Superior temporal gyrus (tissue), 1 donor: ENCODE results near the gene PTTG1IP2.

Experiments
- DNase-seq: peaks from one replicate; pipeline ENCODE4 v3.0.0-alpha.2; 2016; ENCODE audit errors: extremely low spot score

Gene PTTG1IP2

DNA sequence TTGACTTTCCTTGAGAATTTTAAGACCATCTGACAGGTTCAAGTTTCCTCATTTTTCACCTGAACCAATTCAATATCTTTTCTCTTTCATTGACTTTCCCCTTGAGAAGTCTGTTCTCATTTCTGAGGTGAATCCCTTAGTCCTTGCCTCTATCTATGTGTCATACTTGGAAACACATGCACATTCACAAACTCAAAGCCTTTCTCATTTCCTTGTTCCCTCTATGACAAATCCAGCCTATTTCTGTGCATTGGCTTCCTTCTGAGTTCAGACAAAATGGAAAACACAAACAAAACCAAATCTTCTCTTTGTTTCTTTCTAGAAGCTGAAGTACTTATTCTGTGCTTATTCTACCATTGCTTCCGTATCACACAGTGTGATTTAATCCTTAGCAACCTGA lies 13.8 kb downstream of the PTTG1IP2 start:
- DNase-seq: no peak

DNA sequence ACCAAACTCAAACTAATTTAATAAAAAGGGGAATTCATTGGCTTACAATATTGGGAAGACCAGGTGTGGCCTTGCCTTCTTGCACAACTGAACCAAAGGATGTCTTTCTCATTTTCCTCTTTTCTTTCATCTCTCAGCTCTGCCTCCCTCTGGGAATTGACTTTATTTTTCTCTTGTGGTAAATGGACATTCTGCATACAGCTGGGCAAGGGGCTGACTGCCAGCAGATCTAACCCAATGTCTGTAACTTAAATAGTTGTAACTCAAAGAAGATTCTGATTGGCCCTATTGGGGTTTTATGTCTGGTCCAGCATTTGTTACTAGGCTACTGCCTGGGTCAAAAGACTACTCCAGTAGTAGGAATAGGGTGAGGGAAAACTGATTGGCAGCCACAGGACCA lies 15.3 kb downstream of the PTTG1IP2 start:
- no peak for DNase-seq

DNA sequence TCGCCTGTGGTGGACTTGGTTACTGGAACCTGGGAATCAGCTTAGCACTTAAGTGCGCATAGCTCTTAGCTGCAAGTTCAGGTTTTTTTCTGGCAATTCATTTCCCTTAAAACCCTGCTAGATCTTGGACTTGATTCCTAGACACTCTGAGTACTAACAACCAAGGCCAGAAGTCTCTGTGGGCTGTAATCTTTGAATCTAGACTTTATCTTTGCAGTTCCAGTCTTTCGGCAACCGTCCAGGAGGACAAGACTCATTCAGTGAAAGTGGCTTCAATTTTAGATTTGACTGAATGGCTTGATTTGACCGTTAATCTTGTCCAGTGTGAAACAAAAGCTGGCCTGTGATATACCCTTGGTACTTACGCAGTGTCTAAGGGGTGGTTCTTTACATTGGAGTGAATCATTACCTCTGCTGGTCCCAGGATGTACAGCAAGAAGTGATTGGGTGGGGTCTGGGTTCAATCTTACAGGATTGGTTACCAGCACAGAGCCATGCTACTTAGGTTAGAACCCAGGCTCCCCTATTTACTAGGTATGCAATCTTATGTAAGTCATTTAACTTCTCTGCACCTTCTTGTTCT lies 16.4 kb downstream of the PTTG1IP2 start:
- DNase-seq: no peak

DNA sequence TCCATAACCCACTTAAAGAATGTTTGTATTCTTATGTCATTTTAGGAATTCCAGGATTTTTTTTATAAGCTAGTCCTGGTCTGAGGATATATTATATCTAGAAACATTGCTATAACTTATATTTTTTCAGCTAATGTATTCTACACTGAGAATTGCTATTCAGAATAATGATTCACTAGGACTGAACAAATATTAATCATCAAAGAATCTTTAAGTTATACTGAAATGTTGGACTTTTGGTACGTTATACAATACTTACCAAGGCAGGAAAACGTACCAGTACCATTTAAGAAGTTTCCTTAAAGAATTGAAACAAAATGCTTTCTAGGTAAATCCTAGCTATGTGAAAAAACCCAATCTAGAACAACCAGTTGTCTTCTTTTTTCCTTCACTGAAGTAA lies 18.4 kb downstream of the PTTG1IP2 start:
- no peak for DNase-seq

DNA sequence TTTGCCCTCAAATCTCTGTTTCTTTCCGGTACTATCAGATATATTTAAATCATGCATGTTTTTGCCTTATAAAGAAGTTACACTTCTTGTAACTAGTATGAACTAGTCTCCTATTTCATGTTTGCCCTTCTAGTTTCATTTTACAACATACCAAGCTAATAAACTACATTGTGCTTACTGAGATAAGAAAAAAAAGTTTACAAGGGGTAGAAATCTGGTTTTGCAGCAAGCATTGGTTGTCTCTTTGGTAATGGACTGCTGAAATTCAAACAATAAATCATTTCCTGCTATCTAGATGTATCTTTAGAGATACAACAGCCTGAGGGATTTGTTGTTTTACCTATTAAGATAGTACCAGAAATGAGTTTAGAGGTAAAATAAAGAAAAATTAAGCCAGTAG lies 18.8 kb downstream of the PTTG1IP2 start:
- DNase-seq: no peak

DNA sequence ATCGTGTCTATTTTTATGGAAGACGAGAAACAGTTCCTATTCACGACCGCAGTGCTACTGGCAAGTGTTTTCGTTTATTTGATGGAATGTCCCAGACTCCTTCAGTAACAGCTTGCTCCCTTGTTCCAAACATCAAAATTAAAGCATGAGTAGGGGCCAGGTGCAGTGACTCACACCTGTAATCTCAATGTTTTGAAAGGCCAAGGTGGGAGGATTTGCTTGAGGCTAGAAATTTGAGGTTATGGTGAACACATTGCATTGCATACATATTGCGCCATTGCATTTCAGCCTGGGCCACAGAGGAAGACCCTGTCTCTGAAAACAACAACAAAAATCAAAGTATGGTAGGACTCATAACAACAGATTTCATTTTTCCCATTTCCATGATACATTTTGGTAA lies 22.8 kb downstream of the PTTG1IP2 start:
- DNase-seq: no peak

DNA sequence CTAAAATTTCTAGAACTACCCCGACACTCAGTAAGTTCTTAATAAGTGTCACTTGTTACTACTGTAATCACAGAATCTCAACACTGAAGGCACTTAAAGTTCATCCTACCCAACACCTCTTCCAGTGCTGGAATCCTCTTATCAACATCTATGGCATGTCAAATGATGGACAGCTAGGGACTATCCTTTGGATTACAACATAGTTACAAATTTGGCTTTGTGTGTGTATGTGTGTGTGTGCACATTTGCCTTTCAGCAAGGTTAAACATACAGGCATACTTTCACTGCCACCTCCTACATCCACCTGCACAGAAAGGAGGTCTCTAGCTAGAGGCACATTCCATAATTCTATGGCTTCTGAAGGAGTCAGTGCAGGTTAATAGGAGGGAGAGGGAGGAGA lies 25.8 kb downstream of the PTTG1IP2 start:
- no peak for DNase-seq

DNA sequence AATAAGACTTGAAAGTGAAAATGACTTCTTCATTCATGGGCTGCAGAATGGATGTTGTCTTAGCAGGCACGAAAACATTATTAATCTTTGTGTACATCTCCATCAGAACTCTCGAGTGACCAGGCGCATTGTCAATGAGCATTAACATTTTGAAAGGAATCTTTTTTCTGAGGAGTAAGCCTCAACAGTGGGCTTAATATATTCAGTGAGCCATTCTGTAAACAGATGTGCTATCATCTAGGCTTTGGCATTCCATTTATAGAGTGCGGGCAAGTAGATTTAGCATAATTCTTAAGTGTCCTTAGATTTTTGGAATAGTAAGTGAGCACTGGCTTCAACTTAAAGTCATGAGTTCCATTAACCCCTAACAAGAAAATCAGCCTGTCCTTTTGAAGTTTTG lies 33.1 kb downstream of the PTTG1IP2 start:
- no peak for DNase-seq

DNA sequence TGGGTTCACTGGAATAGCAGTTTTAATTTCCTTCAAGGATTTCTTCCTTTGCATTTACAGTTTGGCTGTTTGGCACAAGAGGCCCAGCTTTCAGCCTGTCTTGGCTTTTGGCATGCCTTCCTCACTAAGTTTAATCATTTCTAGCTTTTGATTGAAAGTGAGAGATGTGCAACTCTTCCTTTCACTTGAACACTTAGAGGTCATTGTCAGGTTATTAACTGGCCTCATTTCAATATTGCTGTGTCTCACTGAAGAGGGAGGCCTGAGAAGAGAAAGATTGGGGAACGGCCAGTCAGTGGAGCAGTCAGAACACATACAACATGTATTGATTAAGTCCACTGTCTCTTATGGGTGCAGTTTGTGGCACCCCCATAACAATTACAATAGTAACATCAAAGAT lies 33.9 kb downstream of the PTTG1IP2 start:
- DNase-seq: no peak

DNA sequence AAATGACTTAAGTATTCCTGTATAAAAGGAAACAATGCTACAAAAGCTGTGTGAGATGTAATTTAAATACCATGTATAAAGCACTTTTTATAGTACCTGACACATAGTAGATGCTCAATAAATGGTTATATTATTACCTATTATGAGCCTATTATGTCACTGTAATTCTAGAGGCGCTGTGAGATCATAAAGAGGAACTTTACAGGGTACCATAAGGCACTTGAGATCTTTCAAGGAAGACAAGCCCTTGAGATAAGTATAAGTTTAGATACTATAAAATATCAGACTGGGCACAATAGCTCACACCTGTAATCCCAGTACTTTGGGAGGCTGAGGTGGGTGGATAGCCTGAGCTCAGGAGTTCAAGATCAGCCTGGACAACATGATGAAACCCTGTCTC lies 38.3 kb downstream of the PTTG1IP2 start:
- DNase-seq: no peak

DNA sequence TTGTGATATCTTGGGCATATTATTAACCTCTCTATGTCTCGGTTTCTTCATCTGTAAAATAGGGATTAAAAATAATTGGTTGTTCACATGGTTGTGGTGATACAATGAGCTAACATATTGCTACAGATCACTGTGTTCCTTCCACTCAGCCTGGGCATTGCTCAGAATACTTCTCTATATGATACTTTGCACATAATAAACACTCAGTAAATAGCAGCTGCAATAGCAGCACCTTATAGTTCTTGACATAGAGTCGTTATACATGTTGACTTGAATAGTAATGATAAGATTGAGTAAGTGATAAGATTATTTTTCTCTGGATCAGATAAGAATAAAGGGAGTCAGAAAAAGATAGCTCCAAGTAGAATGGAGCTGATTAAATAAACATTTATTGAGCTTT lies 42.3 kb downstream of the PTTG1IP2 start:
- no peak for DNase-seq

DNA sequence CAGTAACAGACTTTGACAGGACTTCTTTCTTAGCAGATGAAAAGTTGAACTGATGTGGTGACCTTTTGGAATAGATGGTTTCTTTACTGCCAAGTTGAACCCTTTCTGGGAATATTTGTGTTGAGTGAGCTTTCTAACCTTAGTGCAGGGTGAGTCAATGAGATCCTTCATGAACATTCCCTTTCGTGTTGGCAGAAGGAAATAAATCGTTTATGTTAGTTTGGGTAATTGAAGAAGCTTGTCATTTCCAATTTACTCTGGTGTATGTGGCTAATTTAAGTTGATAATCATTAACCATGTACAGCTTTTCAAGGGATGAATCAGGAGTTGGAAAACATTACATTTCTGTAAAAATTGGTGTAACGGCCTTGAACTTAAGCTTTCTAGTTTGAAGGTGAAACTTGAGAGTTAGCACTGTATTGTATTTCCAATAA lies 43.4 kb downstream of the PTTG1IP2 start:
- no peak for DNase-seq

DNA sequence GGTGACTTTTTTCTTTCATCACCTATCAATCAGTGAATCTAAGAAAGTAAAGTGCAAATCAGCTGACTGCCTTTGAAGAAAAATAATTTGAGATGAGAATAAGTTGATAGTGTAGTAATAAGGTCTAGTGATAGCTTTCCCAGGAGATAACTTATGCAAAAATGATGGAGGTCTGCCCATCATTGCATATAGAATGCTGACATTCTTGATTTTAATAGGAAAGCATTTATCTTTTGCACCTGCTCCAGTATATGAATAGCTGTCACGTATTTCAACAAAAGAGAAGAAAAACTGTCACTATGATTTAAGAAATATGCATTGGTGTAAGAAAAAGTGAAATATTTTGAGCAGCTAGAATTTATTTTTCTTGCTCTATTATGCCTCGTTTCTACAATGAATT lies 46.8 kb downstream of the PTTG1IP2 start:
- no peak for DNase-seq

DNA sequence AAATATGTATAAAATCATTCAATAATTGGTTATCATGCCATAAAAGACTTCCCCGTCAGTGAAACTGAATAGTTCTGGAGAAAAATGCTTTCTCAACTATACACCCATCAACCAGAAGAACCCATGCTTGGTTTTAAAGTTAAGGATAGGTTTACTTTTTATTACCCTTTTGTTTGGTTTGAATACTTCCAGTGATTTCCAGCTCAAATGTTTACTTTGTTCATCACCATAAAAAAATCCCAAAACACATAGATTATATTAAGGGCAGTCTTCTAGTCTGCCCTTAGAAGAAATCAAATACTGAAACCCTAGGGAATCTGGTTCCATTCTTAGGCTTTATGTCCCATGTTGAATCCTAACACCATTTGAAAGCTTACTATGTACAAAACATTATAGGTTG lies 49.2 kb downstream of the PTTG1IP2 start:
- DNase-seq: no peak

DNA sequence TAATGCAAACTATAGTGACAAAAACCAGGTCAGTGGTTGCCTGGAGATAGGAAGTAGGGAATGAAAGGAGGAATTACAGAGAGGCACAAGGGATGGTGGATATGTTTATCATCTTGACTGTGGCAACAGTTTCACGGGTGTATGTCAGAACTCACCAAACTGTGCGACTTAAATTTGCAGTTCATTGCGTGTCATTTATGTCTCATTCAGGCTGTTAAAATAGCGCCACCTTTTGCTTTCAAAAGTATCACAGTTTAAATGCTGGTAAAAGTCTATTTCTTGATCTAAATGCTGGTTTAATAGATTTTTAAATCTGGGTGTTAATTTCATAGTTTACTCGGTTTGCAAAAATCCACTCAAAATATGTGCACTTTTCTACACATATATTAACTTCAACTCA lies 51.0 kb downstream of the PTTG1IP2 start:
- DNase-seq: no peak

DNA sequence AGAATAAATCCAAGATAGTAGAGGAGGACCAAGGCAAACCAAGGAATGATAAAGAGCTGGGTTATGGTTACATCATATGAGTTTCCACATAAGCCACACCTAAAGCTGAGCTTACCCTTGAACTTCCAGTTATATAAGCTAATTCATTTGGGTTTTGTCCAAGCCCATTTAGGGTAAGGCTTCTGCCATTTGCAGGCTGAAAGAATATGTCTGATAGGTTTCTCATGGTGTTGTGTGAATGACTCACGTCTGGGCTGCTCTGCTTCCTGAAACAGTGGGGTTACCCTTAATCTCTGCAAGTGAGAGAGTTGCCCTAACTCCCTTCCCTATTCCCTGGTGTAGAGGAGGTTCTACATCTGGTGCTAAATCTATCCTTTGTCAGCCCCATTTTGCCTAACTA lies 60.8 kb downstream of the PTTG1IP2 start:
- no peak for DNase-seq

DNA sequence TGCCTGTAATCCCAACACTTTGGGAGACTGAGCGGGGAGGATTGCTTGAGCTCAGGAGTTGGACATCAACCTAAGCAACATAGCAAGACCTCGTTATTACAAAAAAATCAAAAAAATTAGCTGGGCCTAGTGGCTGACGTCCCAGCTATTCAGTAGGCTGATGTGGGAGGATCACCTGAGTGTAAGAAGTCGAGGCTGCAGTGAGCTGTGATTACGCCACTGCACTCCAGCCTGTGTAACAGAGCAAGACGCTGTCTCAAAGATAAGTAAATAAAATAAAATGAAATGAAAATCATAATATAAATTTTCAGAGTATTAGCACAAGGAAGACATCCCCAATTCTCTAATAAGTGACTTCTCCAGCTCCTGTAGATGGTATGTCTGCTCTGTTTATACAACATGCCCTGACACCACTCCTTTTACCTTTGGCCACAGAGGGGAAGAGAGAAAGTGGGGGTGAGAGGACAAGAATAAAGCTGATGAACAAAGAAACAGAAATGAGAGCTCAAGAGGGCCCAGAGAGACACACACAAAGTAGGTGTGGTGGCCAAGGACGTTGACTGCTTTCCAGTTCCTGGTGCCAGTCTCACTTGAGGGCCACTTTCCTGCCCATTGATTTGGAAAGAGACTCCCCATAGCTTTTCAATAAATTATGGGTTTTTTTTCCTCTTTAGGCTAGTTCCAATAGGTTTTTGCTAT lies 62.9 kb downstream of the PTTG1IP2 start:
- no peak for DNase-seq

DNA sequence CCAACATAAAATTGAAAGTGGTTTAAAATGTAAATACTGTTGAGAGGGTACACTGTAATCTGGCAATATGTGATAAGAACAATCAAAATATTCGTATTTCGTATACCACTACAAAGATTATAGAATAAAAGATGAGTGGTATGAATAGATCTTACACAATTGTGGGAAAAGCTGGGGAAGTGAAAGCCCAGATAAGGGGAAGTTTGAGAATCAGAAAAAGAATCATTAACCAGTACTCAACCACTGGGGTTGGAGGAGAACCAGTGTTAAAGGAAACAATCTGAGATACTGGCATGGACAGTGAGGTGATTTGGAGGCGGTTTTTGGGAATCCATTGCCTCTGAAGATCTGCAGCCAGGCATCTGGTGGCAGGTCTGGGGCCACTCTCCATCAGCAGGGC lies 67.0 kb downstream of the PTTG1IP2 start:
- no peak for DNase-seq

DNA sequence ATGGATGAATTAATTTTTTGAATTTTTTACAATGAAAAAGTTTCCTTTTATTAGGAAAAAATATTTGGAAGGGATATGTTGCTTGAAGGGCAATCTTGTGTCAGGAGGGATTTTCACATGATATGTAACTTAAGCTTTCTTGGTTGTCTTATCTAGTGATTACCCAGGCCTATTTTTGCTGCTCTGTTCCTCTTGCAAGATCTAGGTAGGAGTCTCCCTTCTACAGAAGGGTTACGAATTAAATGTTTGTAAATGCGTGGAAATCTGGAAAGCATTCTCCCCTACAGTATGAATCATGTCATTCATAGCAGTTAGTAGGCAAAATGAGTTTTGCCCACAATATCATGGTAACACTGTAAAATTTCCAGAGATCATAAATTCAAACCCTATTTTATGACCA lies 69.0 kb downstream of the PTTG1IP2 start:
- no peak for DNase-seq

DNA sequence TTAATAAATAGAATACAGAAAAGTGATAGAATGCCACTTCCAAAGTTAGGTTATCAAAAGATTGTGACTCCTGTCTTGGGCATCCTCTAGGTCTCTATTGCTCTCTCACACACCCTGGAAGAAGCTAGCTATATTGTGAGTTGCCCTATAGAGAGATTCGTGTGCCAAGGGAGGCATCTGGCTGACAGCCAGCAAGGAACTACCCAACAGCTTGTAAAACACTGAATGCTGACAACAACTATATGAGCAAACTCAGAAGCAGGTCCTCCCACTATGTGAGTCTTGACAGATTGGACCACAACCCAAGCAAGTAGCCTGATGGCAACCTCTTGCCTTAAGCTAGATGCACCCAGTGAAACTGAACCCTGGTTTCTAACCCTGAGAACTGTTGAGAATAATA lies 71.0 kb downstream of the PTTG1IP2 start:
- no peak for DNase-seq

DNA sequence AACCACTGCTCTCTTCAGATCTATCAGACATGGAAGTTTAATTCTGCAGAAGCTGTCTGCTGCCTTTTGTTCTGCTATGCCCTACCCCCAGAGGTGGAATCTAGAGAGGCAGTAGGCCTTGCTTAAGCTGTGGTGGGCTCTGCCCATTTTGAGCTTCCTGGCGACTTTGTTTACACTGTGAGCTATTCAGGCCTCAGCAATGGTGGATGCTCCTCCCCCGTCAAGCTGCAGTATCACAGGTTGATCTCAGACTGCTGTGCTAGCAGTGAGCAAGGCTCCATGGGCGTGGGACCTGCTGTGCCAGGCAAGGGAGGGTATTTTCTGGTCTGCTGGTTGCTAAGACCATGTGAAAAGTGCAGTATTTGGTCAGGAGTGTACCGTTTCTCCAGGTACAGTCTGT lies 81.6 kb downstream of the PTTG1IP2 start:
- DNase-seq: no peak

DNA sequence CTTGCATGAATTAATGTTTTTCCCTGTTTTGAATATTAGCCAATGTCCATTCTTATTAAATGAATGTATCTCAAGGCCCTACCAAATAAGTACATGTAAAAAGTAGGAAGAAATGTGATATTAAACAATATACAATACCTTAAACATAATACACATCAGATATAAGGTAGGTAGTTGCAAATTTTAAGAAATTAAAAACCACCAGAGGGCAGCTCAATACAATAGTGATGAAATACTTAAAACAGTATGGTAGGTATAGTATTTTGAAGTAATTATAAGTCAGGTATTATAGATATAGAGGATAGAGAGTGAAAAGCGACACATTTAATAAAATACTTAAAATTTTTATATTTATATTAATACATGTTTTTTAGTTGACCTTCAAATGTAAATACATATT lies 83.1 kb downstream of the PTTG1IP2 start:
- DNase-seq: no peak

DNA sequence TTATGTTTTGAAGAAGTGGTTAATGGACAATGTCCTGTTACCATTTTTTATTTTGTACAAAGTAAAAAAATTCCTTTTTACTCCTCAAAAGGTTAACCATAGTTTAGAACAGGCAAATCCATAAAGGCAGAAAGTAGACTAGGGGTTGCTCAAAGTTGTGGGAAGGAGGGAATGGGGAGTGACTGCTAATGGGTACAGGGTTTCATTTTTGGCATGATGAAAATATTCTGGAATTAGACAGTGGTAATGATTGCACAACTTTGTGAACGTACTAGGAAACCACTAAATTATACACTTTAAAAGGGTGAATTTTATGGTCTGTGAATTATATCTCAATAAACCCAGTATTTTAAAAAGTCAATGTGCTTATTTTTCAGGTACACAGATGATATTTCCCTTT lies 91.3 kb downstream of the PTTG1IP2 start:
- DNase-seq: no peak
